Measurements from ENCODE around the gene CTNNA3. TPM values are rescaled to one million over a fixed set of nuclear protein-coding genes. Genes with fewer than 3 reads are reported as not detected.

CTNNA3 gene
- polyA plus RNA-seq, 1 donor from 2014 or later, result 0.14 TPM

DNA sequence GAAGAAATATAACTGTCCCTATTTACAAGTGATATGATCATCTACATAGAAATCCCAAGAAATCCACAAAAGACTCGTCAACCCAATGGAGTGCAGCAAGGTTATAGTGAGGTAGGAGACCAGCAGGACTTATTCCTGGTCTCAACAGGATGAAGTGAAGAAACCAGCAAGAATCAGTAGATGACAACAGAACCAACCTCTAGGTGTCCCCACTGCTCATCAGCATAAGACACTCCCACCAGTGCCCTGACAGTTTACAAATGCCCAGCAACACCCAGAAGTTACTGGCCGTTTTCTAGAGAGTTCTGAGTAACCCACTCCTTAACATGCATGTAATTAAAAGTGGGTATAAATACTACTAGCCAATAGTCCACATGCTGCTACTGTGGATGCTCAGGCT, 1240.7 kb downstream of the CTNNA3 start:
- Histone ChIP-seq H3K79me2 (replicated peaks; ENCODE audit: insufficient read depth, low read length) (no peaks in the 10 kb centered on the region), H3K9me3 (ENCODE audit: low read length) (peaks cover 8% of the 10 kb centered on the region), H3K4me3 (ENCODE audit: low read length) (no peak overlapping the region), H3K27me3 (ENCODE audit: insufficient read depth, low read depth, low read length) (no peaks in the 10 kb centered on the region), H3F3A (ENCODE audit: insufficient read depth, low read length, poor library complexity, severe bottlenecking) (no peaks in the 10 kb centered on the region), H4K20me1 (ENCODE audit: insufficient read depth) (no peaks in the 10 kb centered on the region), H3K9ac (ENCODE audit: low read length) (no peak overlapping the region), H3K4me2 (ENCODE audit: low read length) (no peak overlapping the region), H3K36me3 (ENCODE audit: insufficient read depth, low read length) (no peaks in the 10 kb centered on the region), H2AFZ (ENCODE audit: low read depth, low read length) (no peak overlapping the region), H3K9me2 (ENCODE audit: insufficient read depth, low read length) (no peaks in the 10 kb centered on the region), H3K27ac (ENCODE audit: low read length) (no peak overlapping the region)
- TF ChIP-seq EZH2 (IDR thresholded peaks at IDR 0.05; ENCODE audit: borderline replicate concordance, insufficient read depth, low read length, poor library complexity, severe bottlenecking) (no peak), MXI1 (conservative IDR thresholded peaks at IDR 0.05; ENCODE audit: poor library complexity, severe bottlenecking) (no peak), SMC3 (conservative IDR thresholded peaks at IDR 0.05; ENCODE audit: poor library complexity) (no peak), POLR2AphosphoS5 (IDR thresholded peaks at IDR 0.05) (no peak), RAD21 (conservative IDR thresholded peaks at IDR 0.05) (no peak), EP300 (conservative IDR thresholded peaks at IDR 0.05; ENCODE audit: poor library complexity, severe bottlenecking) (no peak), CTCF (IDR thresholded peaks at IDR 0.05; ENCODE audit: poor library complexity, severe bottlenecking) (no peak), TAF1 (IDR thresholded peaks at IDR 0.05; ENCODE audit: low read depth) (no peak)
- TF ChIP-seq, protein P1, sequence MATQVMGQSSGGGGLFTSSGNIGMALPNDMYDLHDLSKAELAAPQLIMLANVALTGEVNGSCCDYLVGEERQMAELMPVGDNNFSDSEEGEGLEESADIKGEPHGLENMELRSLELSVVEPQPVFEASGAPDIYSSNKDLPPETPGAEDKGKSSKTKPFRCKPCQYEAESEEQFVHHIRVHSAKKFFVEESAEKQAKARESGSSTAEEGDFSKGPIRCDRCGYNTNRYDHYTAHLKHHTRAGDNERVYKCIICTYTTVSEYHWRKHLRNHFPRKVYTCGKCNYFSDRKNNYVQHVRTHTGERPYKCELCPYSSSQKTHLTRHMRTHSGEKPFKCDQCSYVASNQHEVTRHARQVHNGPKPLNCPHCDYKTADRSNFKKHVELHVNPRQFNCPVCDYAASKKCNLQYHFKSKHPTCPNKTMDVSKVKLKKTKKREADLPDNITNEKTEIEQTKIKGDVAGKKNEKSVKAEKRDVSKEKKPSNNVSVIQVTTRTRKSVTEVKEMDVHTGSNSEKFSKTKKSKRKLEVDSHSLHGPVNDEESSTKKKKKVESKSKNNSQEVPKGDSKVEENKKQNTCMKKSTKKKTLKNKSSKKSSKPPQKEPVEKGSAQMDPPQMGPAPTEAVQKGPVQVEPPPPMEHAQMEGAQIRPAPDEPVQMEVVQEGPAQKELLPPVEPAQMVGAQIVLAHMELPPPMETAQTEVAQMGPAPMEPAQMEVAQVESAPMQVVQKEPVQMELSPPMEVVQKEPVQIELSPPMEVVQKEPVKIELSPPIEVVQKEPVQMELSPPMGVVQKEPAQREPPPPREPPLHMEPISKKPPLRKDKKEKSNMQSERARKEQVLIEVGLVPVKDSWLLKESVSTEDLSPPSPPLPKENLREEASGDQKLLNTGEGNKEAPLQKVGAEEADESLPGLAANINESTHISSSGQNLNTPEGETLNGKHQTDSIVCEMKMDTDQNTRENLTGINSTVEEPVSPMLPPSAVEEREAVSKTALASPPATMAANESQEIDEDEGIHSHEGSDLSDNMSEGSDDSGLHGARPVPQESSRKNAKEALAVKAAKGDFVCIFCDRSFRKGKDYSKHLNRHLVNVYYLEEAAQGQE (IDR thresholded peaks at IDR 0.05; ENCODE audit: borderline replicate concordance), result no peak

- Histone ChIP-seq H4K20me1 (ENCODE audit: insufficient read depth) (no peaks in the 10 kb centered on the region), H3K36me3 (ENCODE audit: insufficient read depth, low read length) (no peaks in the 10 kb centered on the region), H3K27me3 (ENCODE audit: insufficient read depth, low read depth, low read length) (no peaks in the 10 kb centered on the region), H3K79me2 (replicated peaks; ENCODE audit: insufficient read depth, low read length) (no peaks in the 10 kb centered on the region), H3K9me2 (ENCODE audit: insufficient read depth, low read length) (no peaks in the 10 kb centered on the region), H2AFZ (ENCODE audit: low read depth, low read length) (no peak overlapping the region), H3K4me2 (ENCODE audit: low read length) (no peak overlapping the region), H3K4me3 (ENCODE audit: low read length) (no peak overlapping the region), H3K9me3 (ENCODE audit: low read length) (no peaks in the 10 kb centered on the region), H3K9ac (ENCODE audit: low read length) (no peak overlapping the region), H3F3A (ENCODE audit: insufficient read depth, low read length, poor library complexity, severe bottlenecking) (no peaks in the 10 kb centered on the region), H3K27ac (ENCODE audit: low read length) (no peak overlapping the region)
- TF ChIP-seq EP300 (conservative IDR thresholded peaks at IDR 0.05; ENCODE audit: poor library complexity, severe bottlenecking), result no peak
- TF ChIP-seq SMC3 (conservative IDR thresholded peaks at IDR 0.05; ENCODE audit: poor library complexity), result no peak
- TF ChIP-seq, protein P1 (IDR thresholded peaks at IDR 0.05; ENCODE audit: borderline replicate concordance), result no peak
- TF ChIP-seq POLR2AphosphoS5 (IDR thresholded peaks at IDR 0.05), result no peak
- no peak for TF ChIP-seq CTCF (IDR thresholded peaks at IDR 0.05; ENCODE audit: poor library complexity, severe bottlenecking)
- no peak for TF ChIP-seq TAF1 (IDR thresholded peaks at IDR 0.05; ENCODE audit: low read depth)
- TF ChIP-seq MXI1 (conservative IDR thresholded peaks at IDR 0.05; ENCODE audit: poor library complexity, severe bottlenecking), result no peak
- no peak for TF ChIP-seq RAD21 (conservative IDR thresholded peaks at IDR 0.05)
- no peak for TF ChIP-seq EZH2 (IDR thresholded peaks at IDR 0.05; ENCODE audit: borderline replicate concordance, insufficient read depth, low read length, poor library complexity, severe bottlenecking)
Measured at GRCh38 chr10:66440568-66440967, 1255.4 kb downstream of the CTNNA3 start.
